ENCODE results near the gene OR51E2.
"Not testable (repeated sequence)": the region's sequence is repeated elsewhere in the genome, so short reads cannot be mapped to it uniquely, and the experiment has no call there.

The OR51E2 gene, protein sequence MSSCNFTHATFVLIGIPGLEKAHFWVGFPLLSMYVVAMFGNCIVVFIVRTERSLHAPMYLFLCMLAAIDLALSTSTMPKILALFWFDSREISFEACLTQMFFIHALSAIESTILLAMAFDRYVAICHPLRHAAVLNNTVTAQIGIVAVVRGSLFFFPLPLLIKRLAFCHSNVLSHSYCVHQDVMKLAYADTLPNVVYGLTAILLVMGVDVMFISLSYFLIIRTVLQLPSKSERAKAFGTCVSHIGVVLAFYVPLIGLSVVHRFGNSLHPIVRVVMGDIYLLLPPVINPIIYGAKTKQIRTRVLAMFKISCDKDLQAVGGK

DNA sequence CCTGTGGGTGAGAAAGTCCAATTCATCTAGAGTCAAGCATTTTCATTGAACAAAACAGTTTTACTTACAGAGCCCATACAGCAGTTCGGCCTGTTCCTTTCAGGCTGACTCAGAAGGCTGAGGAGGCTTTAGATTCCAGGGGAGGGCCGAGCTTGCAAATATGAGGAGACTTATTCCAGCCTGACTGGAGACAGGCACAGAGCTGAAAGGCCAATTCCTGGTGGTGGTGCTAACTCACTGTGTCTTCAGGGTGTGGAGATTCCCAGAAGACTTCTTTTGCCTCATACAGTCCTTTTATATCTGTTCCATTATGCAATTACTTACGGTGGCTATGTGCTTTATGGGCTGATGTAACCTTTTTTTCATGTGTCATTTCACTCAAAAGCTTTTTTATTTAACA, at the start of gene OR51E2:
TSS of gene OR51E2 (minus strand) at position 269 of the 400 bp plus-strand sequence. CDS start 15,142 bp downstream, outside the sequence.
- peak; percentile 73 for DNase-seq (ENCODE audit: low read depth)

DNA sequence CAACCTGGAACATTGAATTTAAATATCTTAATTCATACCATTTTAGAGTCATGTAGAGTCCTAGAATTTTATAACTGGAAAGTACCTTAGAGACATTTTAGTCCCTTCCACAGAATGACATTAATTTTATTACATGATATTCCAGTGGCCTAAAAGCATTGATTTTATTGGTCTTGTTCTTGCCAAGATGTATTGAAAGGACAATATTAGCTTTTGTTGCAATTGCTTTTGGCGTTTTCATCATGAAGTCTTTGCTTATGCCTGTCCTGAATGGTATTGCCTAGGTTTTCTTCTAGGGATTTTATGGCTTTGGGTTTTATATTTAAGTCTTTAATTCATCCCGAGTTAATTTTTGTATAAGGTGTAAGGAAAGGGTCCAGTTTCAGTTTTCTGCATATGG, 43.1 kb upstream of the OR51E2 start:
- no peak for DNase-seq (ENCODE audit: low read depth)

DNA sequence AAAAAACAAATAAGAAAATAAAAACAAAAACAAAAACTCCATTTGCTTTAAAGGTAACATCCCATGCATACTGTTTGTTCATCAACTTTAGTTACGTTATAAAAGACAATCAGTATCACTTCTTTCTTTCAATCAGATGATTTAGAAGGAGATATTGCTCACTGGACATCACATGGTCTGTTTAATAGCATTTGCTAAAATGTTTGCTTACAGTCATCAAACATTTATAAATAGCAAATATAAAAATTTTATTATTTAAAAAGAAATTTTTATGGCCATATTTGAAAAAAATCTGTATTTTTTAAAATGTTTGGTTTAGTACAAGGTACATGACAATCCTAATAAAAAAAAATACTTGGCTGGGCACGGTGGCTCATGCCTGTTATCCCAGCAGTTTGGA, 29.5 kb upstream of the OR51E2 start:
- DNase-seq (ENCODE audit: low read depth): no peak

DNA sequence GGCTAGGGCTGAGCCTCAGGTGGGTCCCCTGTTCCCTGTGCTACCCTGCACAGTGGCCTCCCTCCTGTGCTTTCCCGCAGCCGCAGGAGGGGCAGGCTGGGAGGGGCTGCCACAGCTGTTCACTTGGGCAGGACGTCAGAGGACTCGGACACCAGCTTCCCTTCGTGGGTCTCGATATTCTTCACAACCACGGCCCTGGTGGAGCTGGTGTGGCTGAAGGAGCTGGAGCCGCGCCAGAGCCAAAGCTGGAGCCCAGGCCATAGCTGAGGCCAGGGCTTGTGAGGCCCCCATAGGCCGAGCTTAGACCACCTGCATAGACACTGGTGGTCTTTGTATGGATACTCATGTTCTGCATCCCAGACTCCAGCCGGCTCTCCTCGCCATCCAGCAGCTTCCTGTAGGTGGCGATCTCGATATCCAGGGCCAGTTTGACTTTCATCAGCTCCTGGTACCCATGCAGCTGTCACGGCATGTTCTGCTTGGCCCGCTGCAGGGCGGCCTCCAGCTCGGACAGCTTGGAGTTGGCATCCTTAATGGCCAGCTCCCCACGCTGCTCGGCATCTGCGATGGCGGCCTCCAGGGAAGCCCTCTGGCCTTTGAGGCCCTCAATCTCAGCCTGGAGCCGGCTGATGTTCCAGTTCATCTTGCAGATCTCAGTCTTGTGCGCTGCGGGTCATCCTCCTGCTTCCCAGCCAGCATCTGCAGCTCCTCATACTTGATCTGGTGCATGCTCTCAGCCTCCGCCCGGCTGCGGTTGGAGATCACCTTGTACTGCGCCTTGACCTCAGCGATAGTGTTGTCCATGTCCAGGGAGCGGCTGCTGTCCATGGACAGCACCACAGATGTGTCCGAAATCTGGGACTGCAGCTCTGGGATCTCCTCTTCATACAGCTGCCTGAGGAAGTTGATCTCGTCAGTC, 25.2 kb upstream of the OR51E2 start:
- DNase-seq (ENCODE audit: low read depth): not testable (repeated sequence)

DNA sequence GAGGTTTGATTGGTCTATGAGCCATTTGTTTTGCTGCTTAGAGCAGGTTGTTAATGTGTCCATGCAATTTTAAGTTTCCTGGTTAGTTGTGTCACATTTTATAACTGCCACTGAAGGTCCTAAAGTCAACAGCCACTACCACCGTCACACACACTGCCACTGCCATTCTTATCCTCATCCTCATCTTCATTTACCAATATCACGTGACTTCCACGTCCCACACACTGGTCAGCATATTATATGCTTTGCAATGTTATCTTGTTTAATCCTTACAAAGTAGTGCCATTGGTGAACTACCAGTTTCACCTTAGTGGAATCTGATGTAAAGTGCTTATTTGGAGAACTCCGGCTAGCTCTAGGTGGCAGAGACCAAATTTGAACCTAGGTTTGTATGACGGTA, 16.6 kb upstream of the OR51E2 start:
- DNase-seq (ENCODE audit: low read depth): no peak

DNA sequence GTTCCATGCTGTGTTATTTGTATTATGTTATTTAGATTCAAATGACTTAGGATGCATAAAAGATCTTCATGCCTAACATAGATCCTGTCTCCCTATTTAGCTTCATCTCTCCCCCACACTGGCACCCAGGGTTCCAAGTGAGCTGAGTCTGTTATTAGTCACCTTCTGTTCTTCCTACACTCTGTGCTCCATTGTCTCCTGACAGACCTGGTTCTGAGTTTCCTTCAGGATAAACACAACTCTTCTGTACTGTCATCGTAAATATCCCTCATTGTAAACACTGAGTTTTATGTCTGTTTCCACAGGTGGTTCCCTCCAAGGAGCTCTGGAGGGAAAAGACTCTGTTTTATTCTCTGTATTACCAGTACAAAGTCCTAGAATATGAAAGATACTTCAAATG, 15.6 kb upstream of the OR51E2 start:
- DNase-seq (ENCODE audit: low read depth): no peak

DNA sequence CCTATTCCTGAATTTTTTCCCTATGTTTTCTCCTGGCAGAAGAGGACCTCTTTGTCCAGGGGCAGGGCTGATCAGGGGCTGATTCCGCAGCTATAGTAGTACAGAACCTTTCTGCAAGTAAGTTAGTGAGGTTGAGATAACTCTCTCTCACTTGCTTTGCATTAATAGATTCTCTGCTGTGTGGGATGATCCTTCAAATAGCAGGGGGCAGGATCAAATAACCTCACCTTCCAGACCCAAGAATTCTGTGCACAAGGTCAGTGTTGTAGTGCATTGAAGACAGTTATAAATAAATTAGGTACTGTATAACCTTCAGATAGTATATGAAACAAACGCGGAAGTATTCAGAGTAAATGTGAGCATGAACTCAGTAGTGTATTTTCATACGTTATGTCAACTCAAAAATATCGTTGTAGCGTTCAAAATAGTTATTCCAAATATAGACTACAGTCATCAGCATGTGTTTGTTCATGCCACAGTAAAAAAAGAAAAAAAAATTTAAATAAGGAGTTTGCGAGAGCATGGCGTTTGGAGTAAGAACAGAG, 7.2 kb upstream of the OR51E2 start:
- no peak for DNase-seq (ENCODE audit: low read depth)

DNA sequence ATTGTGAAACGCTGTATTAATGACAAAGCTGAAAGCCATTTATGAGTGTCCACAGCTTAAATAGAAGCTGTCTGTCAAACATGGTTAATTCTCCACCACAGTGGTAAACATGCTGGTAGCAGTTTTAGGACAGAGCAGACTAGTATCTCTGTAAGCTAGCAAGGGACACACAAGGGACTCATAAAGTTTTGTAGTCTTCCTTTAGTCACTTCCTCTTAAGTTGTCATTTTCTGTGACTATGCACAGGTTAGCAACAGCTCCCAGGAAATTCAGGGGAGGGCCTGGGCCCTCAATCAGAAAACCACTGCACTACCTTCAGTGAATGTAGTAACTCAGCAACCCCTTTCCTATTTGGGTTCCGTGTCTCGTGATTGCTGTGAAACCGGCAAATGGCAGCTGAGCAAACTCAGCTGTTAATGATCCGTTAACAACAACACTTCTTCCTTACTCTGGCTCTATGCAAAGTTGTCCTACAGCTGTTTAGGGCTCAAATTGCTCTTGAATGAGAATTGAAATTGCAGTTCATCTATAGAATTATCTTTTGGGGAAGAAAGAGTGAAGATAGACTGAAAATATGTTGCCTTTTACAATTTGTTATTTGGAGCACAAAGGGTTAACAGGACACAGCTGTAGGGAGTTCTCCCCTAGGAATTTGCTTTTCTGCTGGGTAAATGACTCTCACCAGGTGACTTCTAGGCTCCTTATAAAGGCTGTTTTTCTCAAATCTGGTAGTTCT, 6.6 kb upstream of the OR51E2 start, which contains the start of gene MMP26:
TSS of gene MMP26 (plus strand) at position 731 of the 736 bp plus-strand sequence.
- DNase-seq (ENCODE audit: low read depth): no peak

DNA sequence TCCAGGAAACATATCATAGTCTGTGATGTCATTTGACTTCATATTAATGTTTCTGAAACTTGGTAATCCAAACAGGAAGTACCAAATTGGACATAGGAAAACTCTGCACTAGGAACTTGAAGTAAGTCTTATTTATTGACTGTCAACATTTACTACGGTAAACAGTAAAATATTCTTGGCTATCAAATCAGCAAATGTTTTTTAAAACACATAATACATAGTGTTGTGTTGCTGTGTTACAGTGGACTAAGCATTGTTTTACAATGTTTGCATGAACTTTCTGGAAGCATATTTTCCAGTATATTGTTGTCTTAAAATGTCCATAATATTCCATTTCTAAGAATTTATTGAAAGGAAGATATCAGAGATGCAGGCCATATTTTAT, 2.8 kb upstream of the OR51E2 start:
- DNase-seq (ENCODE audit: low read depth): no peak

DNA sequence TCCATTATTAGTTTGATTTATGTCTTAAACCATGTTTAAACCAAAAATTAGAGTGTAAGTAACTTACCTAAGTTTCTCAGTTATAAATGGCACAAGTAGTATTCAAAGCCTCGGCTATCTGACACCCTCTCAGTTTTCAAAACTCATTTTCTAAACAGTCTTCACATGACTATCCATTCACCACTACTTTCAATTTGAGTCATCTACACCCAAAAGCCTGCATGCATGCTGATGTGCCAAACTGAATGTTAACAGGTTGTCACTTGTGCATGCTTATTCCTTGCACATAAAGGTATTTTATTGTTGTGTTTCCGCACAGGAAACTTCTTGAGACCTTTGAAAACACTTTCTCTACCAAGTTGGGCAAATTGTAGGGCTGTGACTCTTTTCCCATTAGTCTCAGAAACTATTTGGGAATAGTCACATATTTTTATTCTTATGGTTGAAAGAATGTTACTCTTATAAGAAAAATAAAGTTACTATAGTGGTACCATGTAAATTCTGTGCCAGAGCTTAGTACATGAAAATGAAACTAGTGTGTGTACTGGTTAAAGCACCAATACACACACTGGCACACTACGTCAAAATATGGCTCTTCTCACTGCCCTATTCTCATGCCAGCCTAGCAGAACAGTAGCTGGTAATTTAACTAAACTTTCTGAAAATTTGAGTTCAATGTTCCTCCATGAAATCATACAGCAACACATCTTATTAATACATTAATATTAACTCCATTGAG, 2.2 kb upstream of the OR51E2 start:
- no peak for DNase-seq (ENCODE audit: low read depth)

DNA sequence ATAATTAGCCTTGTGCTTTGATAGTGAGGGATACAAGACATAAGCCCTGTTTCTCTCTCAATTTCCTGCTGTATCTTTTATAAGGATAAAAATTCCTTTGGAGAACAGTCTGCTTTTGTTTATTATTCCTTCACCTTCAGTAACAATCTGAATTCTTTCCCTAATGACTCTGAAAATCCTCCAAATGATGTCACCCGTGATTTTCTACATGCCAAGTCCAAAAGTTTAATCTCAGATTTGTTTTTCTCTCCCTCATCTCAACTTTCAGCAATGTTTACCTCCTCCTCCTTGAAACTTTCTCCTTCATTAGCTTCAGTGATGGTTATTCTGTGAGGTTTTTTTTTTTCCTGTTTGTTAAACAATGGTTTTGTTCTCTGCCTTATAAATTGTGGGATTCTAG, 2.2 kb downstream of the OR51E2 start:
- no peak for DNase-seq (ENCODE audit: low read depth)

DNA sequence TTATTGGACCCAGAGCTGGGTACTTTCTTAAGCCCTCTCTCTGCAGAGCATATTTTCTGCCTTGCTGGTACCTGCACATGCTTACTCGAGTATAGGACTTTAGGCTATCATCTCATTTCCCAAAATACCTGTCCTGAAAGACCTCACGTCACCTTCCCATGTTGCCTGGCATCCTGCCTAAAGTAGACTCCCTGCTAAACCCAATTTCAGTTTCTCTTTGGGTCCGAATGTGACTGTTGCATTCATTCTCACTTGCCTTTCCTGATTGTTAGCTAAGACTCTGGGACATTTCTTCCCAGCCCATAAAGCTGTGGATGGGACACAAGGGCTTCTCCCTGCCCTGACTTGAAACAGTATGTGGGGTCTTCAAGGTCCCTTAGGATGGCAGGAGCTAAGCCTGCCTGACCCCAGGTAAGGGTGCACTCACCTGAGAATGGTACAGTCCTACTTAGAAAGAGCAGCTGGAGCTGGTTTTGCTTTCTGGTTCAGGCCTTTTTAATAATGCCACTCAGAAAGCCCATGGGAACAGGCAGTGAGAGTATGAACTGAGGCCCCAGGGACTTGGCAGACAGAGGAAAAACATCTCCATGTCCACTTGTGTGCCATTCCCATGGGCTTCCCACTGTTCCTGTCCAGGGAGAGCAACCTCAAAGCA, 12.9 kb downstream of the OR51E2 start:
- no peak for DNase-seq (ENCODE audit: low read depth)

DNA sequence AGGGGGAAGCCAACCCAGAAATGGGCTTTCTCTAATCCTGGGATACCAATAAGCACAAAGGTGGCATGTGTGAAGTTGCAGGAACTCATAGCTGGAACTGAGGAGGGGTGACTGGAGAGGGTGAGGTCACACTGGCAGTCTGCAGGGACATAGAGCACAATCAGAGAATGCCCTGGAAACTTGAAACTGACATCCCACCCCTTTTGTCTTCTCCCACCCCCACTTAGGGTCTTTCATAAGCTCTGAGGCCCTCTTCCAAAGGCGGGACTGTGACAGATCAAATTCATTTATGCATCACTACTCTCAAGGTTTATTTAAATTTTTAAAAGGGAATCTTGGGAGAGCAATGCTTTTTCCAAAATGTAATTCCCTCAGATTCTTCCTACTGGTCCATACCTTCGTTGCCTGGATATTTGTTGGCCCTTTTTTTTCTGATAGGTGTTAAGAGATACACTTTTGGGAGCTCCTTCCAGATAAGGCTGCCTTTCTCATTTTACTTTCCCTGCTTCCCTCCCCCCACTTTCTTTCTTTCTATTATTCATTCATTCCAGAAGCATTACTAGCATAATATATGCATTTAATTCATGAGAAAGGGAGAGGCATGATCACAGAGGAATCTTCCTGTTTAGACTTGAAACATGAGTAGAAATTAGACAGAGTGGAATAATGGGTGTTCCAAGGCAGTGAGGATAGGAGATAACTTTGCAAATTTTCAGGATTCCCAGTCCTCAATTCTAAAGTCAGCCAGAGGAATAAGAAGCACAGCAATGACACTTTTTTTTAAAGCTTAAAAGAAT, 14.8 kb downstream of the OR51E2 start:
- DNase-seq (ENCODE audit: low read depth): peak; percentile 11

DNA sequence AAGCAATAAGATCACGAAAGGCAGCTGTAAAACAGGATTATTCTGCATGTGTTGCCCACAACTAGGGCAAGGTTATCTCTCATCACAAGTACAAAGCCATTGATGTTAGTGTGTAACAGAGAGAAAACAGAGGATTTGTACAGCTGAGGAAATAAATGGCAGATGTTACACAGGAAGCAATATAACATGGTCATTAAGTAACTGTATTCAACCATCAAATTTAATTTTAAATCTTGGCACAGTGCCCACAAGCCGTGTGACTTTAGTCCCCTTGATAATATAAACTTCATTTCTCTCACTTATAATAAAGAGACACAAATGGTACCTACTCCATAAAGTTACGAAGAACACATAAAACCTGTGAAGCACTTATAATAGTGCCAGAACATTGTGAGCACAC, 17.3 kb downstream of the OR51E2 start:
- no peak for DNase-seq (ENCODE audit: low read depth)

DNA sequence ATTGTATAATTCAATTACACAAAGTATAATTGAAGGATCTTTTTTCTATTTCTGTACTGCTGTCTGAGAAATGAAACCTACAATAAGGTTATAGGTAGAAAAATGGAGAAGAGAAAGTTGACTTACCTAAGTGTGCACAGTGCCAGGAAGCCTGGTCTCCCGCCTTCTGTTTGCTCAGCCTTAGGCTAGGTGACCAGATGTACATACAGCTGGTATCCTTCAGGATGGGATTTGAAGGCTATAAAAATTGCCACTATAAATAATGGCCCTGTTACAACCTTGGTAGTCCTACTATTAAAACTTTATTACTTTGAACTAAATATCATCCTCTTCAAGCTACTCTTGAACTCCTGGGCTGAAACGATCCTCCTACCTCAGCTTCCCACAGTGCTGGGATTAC, 19.7 kb downstream of the OR51E2 start:
- DNase-seq (ENCODE audit: low read depth): no peak

DNA sequence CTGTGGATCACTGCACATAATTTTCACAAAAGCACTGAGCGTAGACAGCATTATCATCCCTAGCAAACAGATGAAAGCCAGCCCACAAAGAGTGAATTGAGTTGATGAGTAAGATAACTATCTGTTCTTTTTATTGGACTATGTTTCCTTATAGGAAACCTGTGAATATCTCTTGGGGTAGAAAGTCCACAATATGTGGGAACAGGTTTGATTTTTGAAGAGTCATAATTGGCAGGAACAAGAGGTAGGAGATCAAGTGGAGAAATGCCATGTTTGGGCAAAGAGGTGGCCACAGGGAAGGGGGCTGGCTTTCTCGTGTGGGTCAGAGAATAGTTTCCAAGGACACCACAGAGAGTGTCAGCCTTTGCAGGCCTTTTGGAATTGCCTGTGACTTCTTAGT, 23.9 kb downstream of the OR51E2 start:
- DNase-seq (ENCODE audit: low read depth): no peak

DNA sequence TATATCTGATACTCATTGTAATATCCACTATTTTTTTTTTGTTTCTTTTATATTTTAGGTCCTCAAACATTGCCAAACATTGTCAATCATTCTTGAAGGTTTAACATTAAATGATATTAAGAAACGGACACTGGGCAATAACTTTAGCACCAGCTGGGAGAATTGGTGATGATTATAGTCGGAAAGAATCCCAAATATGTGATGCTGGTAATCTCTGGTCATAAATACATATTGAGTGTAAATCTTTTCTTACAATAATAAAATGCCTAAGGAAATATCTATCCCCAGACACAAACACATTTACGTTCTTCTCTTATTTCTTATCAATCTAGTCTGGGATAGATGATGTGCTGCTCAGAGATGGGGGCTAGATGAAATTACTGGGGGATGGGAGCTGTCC, 25.2 kb downstream of the OR51E2 start:
- DNase-seq (ENCODE audit: low read depth): peak; percentile 39

DNA sequence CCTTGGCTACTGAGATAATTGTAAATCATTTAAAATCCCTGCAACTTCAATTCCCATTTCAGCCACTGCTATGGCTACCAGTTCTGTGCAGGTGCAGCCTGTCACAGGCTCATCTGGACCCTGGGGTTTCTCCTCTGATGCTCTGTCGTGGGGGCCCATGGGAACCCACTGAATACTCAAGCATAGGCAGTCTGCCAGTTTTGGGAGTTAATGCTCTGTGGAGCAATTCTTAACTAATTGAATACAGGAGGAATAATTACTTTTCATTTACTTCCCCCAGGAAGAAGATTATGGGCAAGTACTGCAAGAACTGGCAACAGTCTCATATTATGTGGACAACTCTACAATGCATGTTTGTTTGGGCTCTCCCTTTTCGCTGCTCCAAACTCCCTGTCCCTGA, 25.9 kb downstream of the OR51E2 start:
- no peak for DNase-seq (ENCODE audit: low read depth)

DNA sequence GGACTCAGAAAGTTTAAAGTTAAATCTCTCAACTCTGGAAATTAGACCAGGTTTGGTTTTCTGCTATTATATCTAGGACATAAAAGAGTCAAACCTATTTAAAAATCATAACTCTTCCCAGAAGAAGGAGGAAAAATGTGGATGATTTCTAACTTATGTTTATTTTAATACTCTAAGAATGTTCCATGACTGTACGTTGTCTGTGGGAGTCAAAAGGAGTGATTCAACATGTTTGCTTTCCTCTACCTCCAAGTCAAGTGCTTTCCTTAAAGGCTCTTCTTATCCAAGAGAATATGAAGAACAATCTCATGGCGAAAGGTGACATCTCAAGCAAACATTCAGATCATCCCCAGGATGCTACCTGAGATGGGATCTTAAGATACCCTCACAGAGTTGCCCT, 32.2 kb downstream of the OR51E2 start:
- DNase-seq (ENCODE audit: low read depth): peak; percentile 78

DNA sequence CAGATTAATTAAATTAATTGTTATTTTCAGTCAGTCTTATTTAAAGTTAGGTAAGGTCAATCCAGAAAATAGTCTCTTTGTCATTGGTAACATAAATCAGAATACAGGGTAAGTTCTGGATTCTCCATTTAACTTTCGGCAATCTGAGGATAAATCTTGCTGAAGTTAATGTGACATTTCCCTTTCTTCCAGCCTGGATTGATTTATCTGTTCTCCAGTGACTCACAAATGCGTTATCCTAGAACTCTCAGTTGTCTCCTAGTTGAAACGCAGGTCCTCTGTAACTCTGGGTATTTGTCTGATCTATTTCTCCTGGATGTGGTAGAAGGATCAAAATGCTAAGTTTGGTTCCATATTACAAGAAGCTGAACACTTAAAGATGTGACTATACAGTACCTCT, 32.9 kb downstream of the OR51E2 start:
- peak; percentile 38 for DNase-seq (ENCODE audit: low read depth)
